ENCODE measurements around the gene MAN1B1.

GRCh38 chr9:137127301-137128157 lies 40.7 kb downstream of the MAN1B1 start:
- TF ChIP-seq REST (IDR thresholded peaks at IDR 0.05; ENCODE audit: insufficient read depth in 1 of 2, low read depth in 2 of 2, low read length in 2 of 2) (no peak), SIN3A (IDR thresholded peaks at IDR 0.05; ENCODE audit: borderline replicate concordance, insufficient read depth, low read length) (no peak)
